DMS 273 (cell line): ENCODE measurements around the gene PITX1.

Source experiments
- DNase-seq: peaks from one replicate; lab custom pipeline; 2025; ENCODE audit not compliant: unreplicated experiment; lab: John Stamatoyannopoulos, UW

Gene PITX1

GRCh38 chr5:135030123-135030955 is 3.7 kb downstream of the PITX1 start:
- DNase-seq: no peak

- DNase-seq: no peak
Measured at GRCh38 chr5:135029477-135030122, 4.4 kb downstream of the PITX1 start.

GRCh38 chr5:135028791-135029476 is 5.1 kb downstream of the PITX1 start:
- no peak for DNase-seq

GRCh38 chr5:135027697-135028615 is 6.1 kb downstream of the PITX1 start:
- no peak for DNase-seq

- no peak for DNase-seq
Measured at GRCh38 chr5:135027266-135027696, 6.7 kb downstream of the PITX1 start.

GRCh38 chr5:135026645-135027265 is 7.3 kb downstream of the PITX1 start:
- peak; percentile 16 for DNase-seq

- DNase-seq: no peak
Measured at GRCh38 chr5:135025730-135026644, 8.0 kb downstream of the PITX1 start.

GRCh38 chr5:135024956-135025729 is 8.9 kb downstream of the PITX1 start:
- DNase-seq: no peak

GRCh38 chr5:135020111-135020895 is 13.7 kb downstream of the PITX1 start:
- DNase-seq: peak; percentile 49

- peak; percentile 27 for DNase-seq
Measured at GRCh38 chr5:135019314-135019713, 14.7 kb downstream of the PITX1 start.

GRCh38 chr5:135018457-135018856 is 15.6 kb downstream of the PITX1 start:
- DNase-seq: no peak

GRCh38 chr5:135016861-135017290 is 17.2 kb downstream of the PITX1 start:
- no peak for DNase-seq

- no peak for DNase-seq
Measured at GRCh38 chr5:135015942-135016341, 18.1 kb downstream of the PITX1 start.

GRCh38 chr5:135013947-135014570 is 20.0 kb downstream of the PITX1 start:
- DNase-seq: peak; percentile 66

GRCh38 chr5:135013445-135013844 is 20.6 kb downstream of the PITX1 start:
- DNase-seq: no peak

- peak; percentile 26 for DNase-seq
Measured at GRCh38 chr5:135012951-135013391, 21.1 kb downstream of the PITX1 start.

- no peak for DNase-seq
Measured at GRCh38 chr5:135012033-135012588, 21.9 kb downstream of the PITX1 start.
